Glomerular visceral epithelial cell (primary cell): Measurements from ENCODE around the gene PRKN.

ENCODE experiments used
- DNase-seq: peaks from one replicate; pipeline ENCODE4 v3.0.0-alpha.2; 2016; ENCODE audit errors: extremely low spot score

Gene PRKN

GRCh38 chr6:161393292-161393691 is 1334.3 kb downstream of the PRKN start:
- no peak for DNase-seq

- DNase-seq = no peak
Observed at GRCh38 chr6:161389756-161390155, 1337.8 kb downstream of the PRKN start.

- DNase-seq = no peak
Observed at GRCh38 chr6:161383951-161384350, 1343.6 kb downstream of the PRKN start.

GRCh38 chr6:161379834-161380582 is 1347.6 kb downstream of the PRKN start:
- DNase-seq = no peak

- DNase-seq = no peak
Observed at GRCh38 chr6:161378115-161378514, 1349.5 kb downstream of the PRKN start.

GRCh38 chr6:161377116-161377515 is 1350.5 kb downstream of the PRKN start:
- DNase-seq = no peak

GRCh38 chr6:161376367-161376766 is 1351.2 kb downstream of the PRKN start:
- no peak for DNase-seq

- DNase-seq = no peak
Observed at GRCh38 chr6:161374971-161375873, 1352.3 kb downstream of the PRKN start.

GRCh38 chr6:161373905-161374451 is 1353.6 kb downstream of the PRKN start:
- DNase-seq = peak; percentile 68

- DNase-seq = no peak
Observed at GRCh38 chr6:161372422-161372793, 1355.2 kb downstream of the PRKN start.

GRCh38 chr6:161370880-161371279 is 1356.7 kb downstream of the PRKN start:
- peak; percentile 82 for DNase-seq

- DNase-seq = peak; percentile 79
Observed at GRCh38 chr6:161369339-161369738, 1358.2 kb downstream of the PRKN start.

GRCh38 chr6:161368514-161368913 is 1359.1 kb downstream of the PRKN start:
- DNase-seq = no peak

GRCh38 chr6:161367472-161367871 is 1360.1 kb downstream of the PRKN start:
- no peak for DNase-seq

GRCh38 chr6:161366301-161366923 is 1361.2 kb downstream of the PRKN start:
- no peak for DNase-seq

GRCh38 chr6:161365633-161366032 is 1361.9 kb downstream of the PRKN start:
- DNase-seq = no peak

- DNase-seq = no peak
Observed at GRCh38 chr6:161363286-161363685, 1364.3 kb downstream of the PRKN start.

GRCh38 chr6:161362266-161362665 is 1365.3 kb downstream of the PRKN start:
- no peak for DNase-seq

GRCh38 chr6:161361529-161361928 is 1366.0 kb downstream of the PRKN start:
- DNase-seq = no peak

GRCh38 chr6:161360520-161360919 is 1367.0 kb downstream of the PRKN start:
- DNase-seq = no peak

GRCh38 chr6:161359618-161359945 is 1368.0 kb downstream of the PRKN start:
- DNase-seq = no peak

- DNase-seq = no peak
Observed at GRCh38 chr6:161356167-161356854, 1371.3 kb downstream of the PRKN start.
